GM12878 (cell line): ENCODE measurements around the gene PIP4K2A. TPM values are rescaled to one million over a fixed set of nuclear protein-coding genes. Genes with fewer than 3 reads are reported as not detected.

Source experiments
- ATAC-seq: fragments of 200-7000 bp; cut with Tn5 transposase; 3 replicates; pipeline ENCODE4 v1.9.1; 2020; ENCODE audit warnings: mild to moderate bottlenecking, moderate library complexity
- BruUV-seq: library from RNA; stranded (reverse); fragments of 400-500 nt; replicated peaks from 2 replicates; lab custom pipeline; 2021; lab: Mats Ljungman, UMichigan
- CTCF ChIA-PET: fragments of 300-600 bp; sonication (Branson Sonifier 250); formaldehyde crosslinking; extraction: SDS; loops from one replicate; lab custom pipeline; 2021; ENCODE audit warnings: inconsistent platforms; lab: Yijun Ruan, JAX
- POLR2A ChIA-PET: fragments of 350-600 bp; formaldehyde crosslinking; extraction: SDS; loops from one replicate; lab custom pipeline; 2021; ENCODE audit warnings: inconsistent platforms; lab: Charles Lee
- RAD21 ChIA-PET: fragments of 300-600 bp; sonication (Branson Sonifier 250); formaldehyde crosslinking; loops from one replicate; lab custom pipeline; 2023; ENCODE audit warnings: antibody characterized with exemption; ENCODE audit not compliant: unreplicated experiment; lab: Charles Lee
- SMC1A ChIA-PET: fragments of 300-600 bp; sonication (Branson Sonifier 250); formaldehyde crosslinking; loops from one replicate; lab custom pipeline; 2023; ENCODE audit not compliant: unreplicated experiment, uncharacterized antibody; lab: Charles Lee
- DNase-seq: peaks from one replicate; pipeline ENCODE4 v3.0.0-alpha.2; 2011; ENCODE audit warnings: low read depth, low spot score
- FAIRE-seq: peaks from 3 replicates; lab custom pipeline; 2011; peaks lifted over from hg19 to GRCh38; lab: Jason Lieb, UNC
- H2AFZ ChIP-seq: 2 replicates; pipeline ENCODE4 v1.6.0; 2011; ENCODE audit warnings: low read depth, low read length, control low read depth; ENCODE audit not compliant: control insufficient read depth
- H3K27ac ChIP-seq: 2 replicates; pipeline ENCODE4 v1.5.1; 2011; ENCODE audit warnings: control low read depth; ENCODE audit not compliant: control insufficient read depth, insufficient read depth
- H3K27me3 ChIP-seq, 2 experiments: replicated peaks in 1 of 2; 2 replicates each; pipeline versions ENCODE4 v1.6.0 to v1.6.1; 2011; ENCODE audit warnings: low read length in 1 of 2; ENCODE audit not compliant: control insufficient read depth in 2 of 2, insufficient read depth in 2 of 2
- H3K36me3 ChIP-seq, 2 experiments: 2 replicates each; pipeline ENCODE4 v1.5.1; 2011; ENCODE audit warnings: low read length in 1 of 2; ENCODE audit not compliant: control insufficient read depth in 2 of 2, insufficient read depth in 2 of 2
- H3K4me1 ChIP-seq: 2 replicates; pipeline ENCODE4 v1.6.1; 2011; ENCODE audit warnings: mild to moderate bottlenecking, low read length, moderate library complexity, mixed read lengths; ENCODE audit not compliant: control insufficient read depth, insufficient read depth
- H3K4me2 ChIP-seq: 2 replicates; pipeline ENCODE4 v1.6.0; 2011; ENCODE audit warnings: control low read depth; ENCODE audit not compliant: control insufficient read depth, insufficient read depth
- H3K4me3 ChIP-seq: fragments of 200-600 bp; sonication (generic); 2 replicates; pipeline ENCODE4 v1.5.1; 2016
- H3K79me2 ChIP-seq: 2 replicates; pipeline ENCODE4 v1.6.0; 2011; ENCODE audit warnings: low read length; ENCODE audit not compliant: control insufficient read depth, insufficient read depth
- H3K9ac ChIP-seq: 2 replicates; pipeline ENCODE4 v1.8.0; 2011; ENCODE audit warnings: low read length, control low read depth, mixed read lengths; ENCODE audit not compliant: control insufficient read depth, insufficient read depth
- H3K9me3 ChIP-seq: replicated peaks from 3 replicates; pipeline ENCODE4 v1.5.1; 2011; ENCODE audit warnings: mild to moderate bottlenecking, low read length; ENCODE audit not compliant: control insufficient read depth, insufficient read depth
- H4K20me1 ChIP-seq: 2 replicates; pipeline ENCODE4 v1.6.0; 2011; ENCODE audit not compliant: control insufficient read depth, insufficient read depth
- CHD1 ChIP-seq: IDR thresholded peaks from 2 replicates; pipeline ENCODE4 v1.6.1; 2012; ENCODE audit warnings: low read depth, low read length, improper control_type of control experiment
- CHD2 ChIP-seq: IDR thresholded peaks from 2 replicates; pipeline ENCODE4 v1.6.1; 2011; ENCODE audit warnings: low read depth, low read length, improper control_type of control experiment, borderline replicate concordance
- ETV6 ChIP-seq, 2 experiments: fragments of 450-650 bp in 1 of 2; IDR thresholded peaks in 1 of 2; conservative IDR thresholded peaks in 1 of 2; 2 replicates each; pipeline ENCODE4 v1.6.1; 2014; ENCODE audit warnings: antibody characterized with exemption in 1 of 2, borderline replicate concordance in 1 of 2, low read depth in 1 of 2, mild to moderate bottlenecking in 1 of 2, moderate library complexity in 1 of 2
- GATAD2B ChIP-seq: fragments of 450-650 bp; conservative IDR thresholded peaks from 2 replicates; pipeline ENCODE4 v1.6.1; 2017; ENCODE audit warnings: low read depth, mild to moderate bottlenecking, moderate library complexity
- LARP7 ChIP-seq: fragments of 450-650 bp; IDR thresholded peaks from 2 replicates; pipeline ENCODE4 v1.6.1; 2017; ENCODE audit warnings: mild to moderate bottlenecking
- REST ChIP-seq: IDR thresholded peaks from 2 replicates; pipeline ENCODE4 v1.6.1; 2012; ENCODE audit warnings: mild to moderate bottlenecking, low read depth, low read length
- RFX5 ChIP-seq: IDR thresholded peaks from 2 replicates; pipeline ENCODE4 v1.6.1; 2011; ENCODE audit warnings: low read depth, low read length, improper control_type of control experiment
- SRF ChIP-seq, 2 experiments: IDR thresholded peaks; 2 replicates each; pipeline ENCODE4 v1.6.1; 2011; ENCODE audit warnings: low read depth in 2 of 2, low read length in 2 of 2, mild to moderate bottlenecking in 1 of 2, moderate library complexity in 1 of 2
- ZNF217 ChIP-seq: fragments of 450-650 bp; IDR thresholded peaks from 2 replicates; pipeline ENCODE4 v1.6.1; 2017; ENCODE audit warnings: antibody characterized with exemption, mild to moderate bottlenecking
- WGBS: methylation state at CpG from one replicate; pipeline ENCODE4 v1.1.6; 2016; ENCODE audit warnings: low lambda C conversion rate; ENCODE audit not compliant: insufficient replicate concordance, insufficient coverage; ENCODE audit errors: missing lambda C conversion rate; 5-methylcytosine and 5-hydroxymethylcytosine counted together
- in situ Hi-C: fragments of 300-500 bp; cut with MboI; formaldehyde crosslinking; loops from 9 replicates; pipeline ENCODE4 v1.14.3; 2018; ENCODE audit warnings: mixed read lengths
- intact Hi-C: fragments of 100-400 bp; cut with micrococcal nuclease; formaldehyde crosslinking; loops from one replicate; pipeline ENCODE4 v1.14.2; 2022; ENCODE audit not compliant: unreplicated experiment
- polyA plus RNA-seq, 11 experiments: library from polyadenylated mRNA; depleted of rRNA in 4 of 11; unstranded in 6 of 11; stranded (reverse) in 5 of 11; fragments of >200 nt; fragmentation: Nextera tagmentation in 4 of 11; fragmentation: Illumina TruSeq in 1 of 11; extraction: Ambion mirVana in 4 of 11; extraction: Trizol in 1 of 11; gene quantifications; 1 replicate in 1 of 11; 2 replicates in 10 of 11; pipeline versions ENCODE4 v1.2.1 to v1.2.3, GENCODE V29; 2011 to 2016; ENCODE audit warnings: inconsistent platforms in 2 of 11, missing spikeins in 2 of 11, low read depth in 1 of 11
- total RNA-seq, 4 experiments: library from RNA; depleted of rRNA in 3 of 4; stranded (reverse); fragments of >200 nt in 3 of 4; fragmentation: Illumina TruSeq in 1 of 4; extraction: Trizol in 1 of 4; gene quantifications; 2 replicates each; pipeline versions ENCODE4 v1.2.1 to v1.2.3, GENCODE V29; 2013 to 2021
- TF ChIP-seq, protein P1 (sequence below): IDR thresholded peaks from 2 replicates; pipeline ENCODE4 v1.6.1; 2011; ENCODE audit warnings: low read depth, mild to moderate bottlenecking, low read length, moderate library complexity, borderline replicate concordance; ENCODE audit errors: extremely low read depth
- TF ChIP-seq, protein P2 (sequence below): IDR thresholded peaks from 2 replicates; pipeline ENCODE4 v1.6.1; 2011; ENCODE audit warnings: low read depth, low read length, improper control_type of control experiment, borderline replicate concordance

Gene PIP4K2A
- total and polyA plus RNA-seq, 10 of the 15 experiments (the other 5 are each of a cell fraction or from before 2014, with no cell fraction given) = 54.3 to 139 (median 84.4) TPM

- Histone ChIP-seq H2AFZ (no peak overlapping the region), H3K4me2 (no peak overlapping the region), H3K4me3 (no peak overlapping the region), H4K20me1 (no peaks in the 10 kb centered on the region), H3K27me3 (no peaks in the 10 kb centered on the region), H3K79me2 (no peaks in the 10 kb centered on the region), H3K9ac (no peak overlapping the region), H3K27ac (no peak overlapping the region), H3K9me3 (no peaks in the 10 kb centered on the region), H3K36me3 (peaks cover 10 to 16% of the 10 kb centered on the region in 2 experiments), H3K4me1 (peaks cover 3% of the 10 kb centered on the region)
- ChIA-PET RAD21 (interaction anchor here (0.8 to 1.2 kb wide), 3 partner anchors 21 to 121 kb away, joined by 3 to 4 read pairs (median 4); no protein-coding TSS in a partner anchor), POLR2A (interaction anchor here (1.0 kb wide), 1 partner anchor 9 kb away, joined by 3 read pairs; no protein-coding TSS in a partner anchor), SMC1A (interaction anchor here (0.6 to 4.1 kb wide), 13 partner anchors 9 to 590 kb away, joined by 3 to 32 read pairs (median 3); no protein-coding TSS in a partner anchor), CTCF (interaction anchor here (0.7 to 4.0 kb wide), 6 partner anchors 10 to 590 kb away, joined by 3 to 28 read pairs (median 3); no protein-coding TSS in a partner anchor)
- FAIRE-seq = no peak
- intact Hi-C loops (no loop called here), in situ Hi-C loops (no loop called here)
- WGBS = 78% methylated on average over 5 of the region's 5 CpGs
- ATAC-seq = no peak
- no peak for DNase-seq
- TF ChIP-seq GATAD2B (no peak), ZNF217 (no peak), RFX5 (no peak), SRF (IDR thresholded peaks at IDR 0.05; ENCODE audit: low read depth in 2 of 2, low read length in 2 of 2) (no peak)
- BruUV-seq = no TSS peak
These were observed 130.7 kb downstream of the PIP4K2A start for GRCh38 chr10:22583683-22584082.

DNA sequence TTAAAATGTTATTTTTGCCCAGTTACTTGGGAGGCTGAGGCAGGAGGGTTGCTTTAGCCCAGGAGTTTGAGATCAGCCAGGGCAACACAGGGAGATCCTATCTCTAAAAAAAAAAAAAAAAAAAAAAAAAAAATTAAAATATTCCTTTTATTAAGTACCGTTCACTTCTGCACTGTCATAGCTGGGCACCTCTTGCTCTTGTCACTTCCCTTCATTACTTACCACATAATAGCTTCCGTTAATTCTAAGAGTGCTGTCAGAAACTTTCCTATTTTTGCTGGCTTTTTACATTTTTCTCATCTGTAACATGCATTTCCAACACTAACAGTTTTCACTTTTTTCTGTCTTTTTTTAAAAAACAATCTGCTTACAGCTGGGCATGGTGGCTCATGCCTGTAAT is 132.9 kb downstream of the PIP4K2A start:
- H3K4me1 ChIP-seq = peaks cover 3% of the 10 kb centered on the region
- H4K20me1 ChIP-seq = no peaks in the 10 kb centered on the region
- WGBS = 61% methylated on average over 2 of the region's 2 CpGs
- no TSS peak for BruUV-seq
- intact Hi-C loops (no loop called here), in situ Hi-C loops (no loop called here)
- no peak for FAIRE-seq
- no peaks in the 10 kb centered on the region for H3K27me3 ChIP-seq
- H3K9ac ChIP-seq = no peak overlapping the region
- DNase-seq = no peak
- SMC1A ChIA-PET = interaction anchor here (0.8 to 1.4 kb wide), 4 partner anchors 15 to 572 kb away, joined by 3 to 5 read pairs (median 3); no protein-coding TSS in a partner anchor
- no peaks in the 10 kb centered on the region for H3K9me3 ChIP-seq
- H3K79me2 ChIP-seq = no peaks in the 10 kb centered on the region
- no peak overlapping the region for H3K27ac ChIP-seq
- ATAC-seq = no peak
- H3K4me2 ChIP-seq = no peak overlapping the region
- RAD21 ChIA-PET = interaction anchor here (0.7 kb wide), 1 partner anchor 211 kb away, joined by 3 read pairs; no protein-coding TSS in a partner anchor
- no peak overlapping the region for H3K4me3 ChIP-seq
- no peak overlapping the region for H2AFZ ChIP-seq
- H3K36me3 ChIP-seq = peaks cover under 1 to 17% of the 10 kb centered on the region in 2 experiments
- POLR2A ChIA-PET = no interaction called here
- CTCF ChIA-PET = interaction anchor here (1.1 to 1.5 kb wide), 2 partner anchors 8 to 35 kb away, joined by 3 to 4 read pairs; no protein-coding TSS in a partner anchor
- TF ChIP-seq, protein P1, sequence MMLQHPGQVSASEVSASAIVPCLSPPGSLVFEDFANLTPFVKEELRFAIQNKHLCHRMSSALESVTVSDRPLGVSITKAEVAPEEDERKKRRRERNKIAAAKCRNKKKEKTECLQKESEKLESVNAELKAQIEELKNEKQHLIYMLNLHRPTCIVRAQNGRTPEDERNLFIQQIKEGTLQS = no peak
- TF ChIP-seq ETV6 (conservative IDR thresholded peaks at IDR 0.05 in 1 of 2, IDR thresholded peaks at IDR 0.05 in 1 of 2; ENCODE audit: borderline replicate concordance in 1 of 2, low read depth in 1 of 2) = no peak
- no peak for TF ChIP-seq REST
- TF ChIP-seq LARP7 = no peak
- TF ChIP-seq, protein P2, sequence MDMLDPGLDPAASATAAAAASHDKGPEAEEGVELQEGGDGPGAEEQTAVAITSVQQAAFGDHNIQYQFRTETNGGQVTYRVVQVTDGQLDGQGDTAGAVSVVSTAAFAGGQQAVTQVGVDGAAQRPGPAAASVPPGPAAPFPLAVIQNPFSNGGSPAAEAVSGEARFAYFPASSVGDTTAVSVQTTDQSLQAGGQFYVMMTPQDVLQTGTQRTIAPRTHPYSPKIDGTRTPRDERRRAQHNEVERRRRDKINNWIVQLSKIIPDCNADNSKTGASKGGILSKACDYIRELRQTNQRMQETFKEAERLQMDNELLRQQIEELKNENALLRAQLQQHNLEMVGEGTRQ = no peak
- TF ChIP-seq CHD2 = no peak
- TF ChIP-seq CHD1 = no peak
